Thyroid gland (tissue), 4 donors: Measurements from ENCODE around the gene PIMREG.

Source experiments
- CTCF ChIP-seq, 6 experiments: fragments of 200-600 bp in 3 of 6; fragments of 450-650 bp in 3 of 6; sonication (generic) in 3 of 6; IDR thresholded peaks; one replicate each; pipeline ENCODE4 v1.5.1; 2016 to 2019; ENCODE audit warnings: antibody characterized with exemption in 6 of 6, mild to moderate bottlenecking in 2 of 6, inconsistent platforms in 1 of 6, moderate library complexity in 1 of 6
- POLR2A ChIP-seq, 2 donors: fragments of 450-650 bp; IDR thresholded peaks; one replicate each; pipeline ENCODE4 v1.6.1; 2017; ENCODE audit warnings: antibody characterized with exemption in 2 of 2, mild to moderate bottlenecking in 2 of 2, moderate library complexity in 1 of 2

GRCh38 chr17:6430769-6431168 is 13.5 kb upstream of the PIMREG start:
- TF ChIP-seq CTCF (IDR thresholded peaks at IDR 0.05) (no peak), POLR2A (IDR thresholded peaks at IDR 0.05) (no peak)
